ENCODE data around the gene ZFPM1.

- TF ChIP-seq CTCF (IDR thresholded peaks at IDR 0.05; ENCODE audit: low read depth, low read length, missing input control), result no peak
- no peak for TF ChIP-seq JUND (IDR thresholded peaks at IDR 0.05)
- TF ChIP-seq REST (IDR thresholded peaks at IDR 0.05), result no peak
- no peak for TF ChIP-seq ATF3 (IDR thresholded peaks at IDR 0.05)
- TF ChIP-seq GABPA (IDR thresholded peaks at IDR 0.05 in 1 of 2, conservative IDR thresholded peaks at IDR 0.05 in 1 of 2), result no peak
- no peak for TF ChIP-seq FOXA1 (IDR thresholded peaks at IDR 0.05)
Observed at GRCh38 chr16:88427376-88427775, 25.7 kb upstream of the ZFPM1 start.

All from liver (tissue), 3 donors.